HG03064 (cell line): ENCODE results near the gene TNNI3K.

Source experiments
- ATAC-seq: cut with Tn5 transposase; IDR thresholded peaks from one replicate; pipeline ENCODE4 v1.9.1; 2021; ENCODE audit warnings: low read depth; ENCODE audit not compliant: unreplicated experiment

The TNNI3K gene

DNA sequence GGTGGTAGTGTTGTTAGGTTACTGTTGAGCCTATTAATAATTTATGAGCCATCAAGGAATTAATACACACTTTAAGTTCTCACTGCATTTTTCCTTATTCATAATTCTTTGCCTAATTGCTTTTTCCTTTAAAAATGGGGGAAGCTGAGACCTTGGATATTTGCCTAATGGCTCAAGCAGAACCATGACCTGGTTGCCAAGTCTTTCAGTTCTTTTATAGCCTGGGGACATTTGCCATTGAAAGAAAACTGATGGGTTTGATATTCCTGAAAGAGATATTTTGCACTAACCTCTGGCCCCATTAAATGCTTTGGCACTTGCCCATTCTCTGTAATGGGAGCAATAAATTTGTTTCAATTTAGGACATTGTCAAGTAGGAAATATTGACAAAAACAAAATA is 295.7 kb downstream of the TNNI3K start:
- ATAC-seq, result no peak

- no peak for ATAC-seq
These were observed 296.6 kb downstream of the TNNI3K start for GRCh38 chr1:74531796-74532195.

DNA sequence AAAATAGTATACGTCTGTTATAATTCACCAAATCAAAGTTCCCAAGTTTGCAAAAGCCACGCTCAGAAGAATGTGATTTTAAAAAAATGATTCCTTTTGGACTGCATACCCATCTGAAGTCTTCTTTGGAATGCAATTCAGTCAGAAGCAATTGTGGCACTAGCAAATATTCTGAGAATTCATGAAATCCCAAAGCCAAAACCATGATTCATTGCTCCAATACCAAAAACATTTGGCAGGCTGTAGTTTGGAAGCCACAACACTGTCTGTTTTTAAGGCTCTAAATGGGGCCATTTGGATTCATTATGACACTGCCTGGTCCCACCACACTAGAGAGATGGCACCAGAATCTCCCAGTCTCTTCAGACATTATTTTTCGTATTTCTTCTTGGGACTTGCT is 299.1 kb downstream of the TNNI3K start:
- no peak for ATAC-seq

DNA sequence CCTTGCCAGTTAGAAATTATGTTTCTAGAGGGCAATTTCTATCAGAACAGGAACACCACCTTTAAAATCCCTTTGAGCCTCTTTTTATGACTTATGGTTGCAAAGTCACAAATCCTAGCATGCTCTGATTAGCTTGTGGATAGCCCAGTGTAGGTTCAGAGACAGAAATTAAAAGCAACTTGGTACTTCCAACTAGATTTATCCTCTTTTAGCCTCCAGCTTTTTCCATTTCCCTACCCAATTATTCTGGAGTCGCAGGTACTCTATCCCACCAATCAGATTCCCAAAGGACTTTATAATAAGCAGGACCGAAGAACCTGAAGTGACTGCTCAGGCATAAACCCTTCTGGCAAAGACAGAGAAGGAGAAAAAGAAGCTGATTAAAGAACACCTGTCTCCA is 310.6 kb downstream of the TNNI3K start:
- ATAC-seq, result no peak

GRCh38 chr1:74548961-74549750 is 314.0 kb downstream of the TNNI3K start:
- ATAC-seq, result no peak

DNA sequence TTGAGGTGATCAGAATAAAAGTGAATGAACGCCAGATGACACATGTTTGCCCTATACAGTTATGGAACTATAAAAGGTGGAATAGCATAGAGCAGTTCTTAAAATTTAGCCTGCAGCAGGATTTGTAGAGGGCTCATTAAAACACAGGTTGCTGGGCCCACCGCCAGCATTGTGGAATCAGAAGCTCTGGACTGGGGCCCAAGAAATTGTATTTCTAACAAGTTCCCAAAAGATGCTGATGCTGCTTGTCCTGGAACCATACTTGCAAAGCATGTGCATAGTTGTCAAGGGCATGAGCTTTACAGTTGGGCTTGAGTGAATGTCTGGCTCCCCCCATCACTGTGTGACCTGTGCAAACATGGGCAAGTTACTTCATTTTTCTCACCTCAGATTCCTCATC is 314.7 kb downstream of the TNNI3K start:
- ATAC-seq, result no peak

- no peak for ATAC-seq
These were observed 335.8 kb downstream of the TNNI3K start for GRCh38 chr1:74570797-74571492.

GRCh38 chr1:74571493-74571800 is 336.3 kb downstream of the TNNI3K start:
- no peak for ATAC-seq

- ATAC-seq, result no peak
These were observed 336.7 kb downstream of the TNNI3K start for GRCh38 chr1:74571891-74572290.

DNA sequence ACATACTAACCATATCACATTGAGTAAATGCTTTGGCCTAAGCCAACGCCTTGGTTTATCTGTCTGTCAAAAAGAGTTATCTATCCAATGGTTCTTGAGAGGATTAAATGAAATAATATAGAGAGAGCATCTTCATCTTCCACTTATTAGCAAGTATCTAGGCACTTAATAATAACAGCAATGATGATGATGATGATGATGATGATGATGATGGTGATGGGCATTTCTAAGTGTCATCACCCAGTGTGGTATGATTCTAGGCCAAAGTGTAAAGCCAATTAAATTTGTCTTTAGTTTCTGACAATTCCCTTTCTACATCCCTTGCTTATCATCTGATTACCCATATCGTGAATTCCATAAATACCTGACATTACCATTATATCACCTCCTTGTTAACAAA is 342.9 kb downstream of the TNNI3K start:
- no peak for ATAC-seq

GRCh38 chr1:74579425-74579824 is 344.2 kb downstream of the TNNI3K start:
- peak; percentile 97 for ATAC-seq

- ATAC-seq, result no peak
These were observed 348.2 kb downstream of the TNNI3K start for GRCh38 chr1:74583397-74583796.

DNA sequence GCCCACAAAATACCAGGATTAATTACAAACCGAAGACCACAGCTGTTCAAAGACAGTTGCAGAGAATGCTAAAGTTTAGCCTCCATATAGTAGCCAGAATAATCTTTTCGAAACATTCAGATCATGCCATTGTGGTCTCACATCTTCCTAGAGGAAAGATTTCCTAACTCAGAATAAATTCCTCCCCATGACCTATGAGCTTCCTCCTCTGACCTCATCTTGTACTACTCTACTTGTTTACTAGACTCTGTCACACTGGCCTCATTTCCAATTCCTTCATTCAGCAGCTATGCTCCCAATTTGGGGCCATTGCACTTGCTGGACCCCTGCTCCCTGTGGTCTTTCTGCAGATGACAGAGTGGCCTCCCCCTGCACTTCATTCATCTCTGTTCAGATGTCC is 349.0 kb downstream of the TNNI3K start:
- no peak for ATAC-seq

- ATAC-seq, result no peak
These were observed 351.2 kb downstream of the TNNI3K start for GRCh38 chr1:74586253-74586897.

DNA sequence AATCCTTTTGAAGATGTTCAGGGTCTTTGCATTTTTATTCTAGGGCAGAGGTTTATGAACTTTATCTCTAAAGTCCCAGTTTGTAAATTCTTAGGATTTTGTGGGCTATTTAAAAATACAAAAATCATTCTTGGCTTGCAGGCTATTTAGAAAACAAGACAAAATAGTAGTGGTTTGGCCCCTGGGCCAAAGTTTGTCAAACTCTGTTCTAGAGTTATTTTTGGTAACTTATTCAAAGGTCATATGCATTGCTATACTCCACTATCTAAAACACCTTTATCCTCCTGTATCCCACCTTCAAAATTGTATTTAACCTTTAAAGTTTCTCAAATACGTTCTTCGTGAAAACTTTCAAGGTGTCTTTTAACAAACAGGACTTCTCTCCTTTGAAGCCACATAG is 352.7 kb downstream of the TNNI3K start:
- ATAC-seq, result no peak

DNA sequence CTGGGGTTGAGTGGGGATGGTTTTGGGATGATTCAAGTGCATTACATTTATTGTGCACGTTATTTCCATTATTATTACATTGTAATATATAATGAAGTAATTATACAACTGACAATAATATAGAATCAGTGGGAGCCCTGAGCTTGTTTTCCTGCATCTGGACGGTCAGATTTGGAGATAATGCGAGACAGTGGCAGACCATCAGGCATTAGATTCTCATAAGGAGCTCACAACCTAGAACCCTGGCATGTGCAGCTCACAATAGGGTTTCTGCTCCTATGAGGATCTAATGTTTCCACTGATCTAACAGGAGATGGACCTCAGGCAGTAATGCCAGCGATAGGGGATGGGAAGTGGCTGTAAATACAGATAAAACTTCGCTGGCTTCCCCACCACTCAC is 355.1 kb downstream of the TNNI3K start:
- no peak for ATAC-seq

- no peak for ATAC-seq
These were observed 356.8 kb downstream of the TNNI3K start for GRCh38 chr1:74591949-74592348.

DNA sequence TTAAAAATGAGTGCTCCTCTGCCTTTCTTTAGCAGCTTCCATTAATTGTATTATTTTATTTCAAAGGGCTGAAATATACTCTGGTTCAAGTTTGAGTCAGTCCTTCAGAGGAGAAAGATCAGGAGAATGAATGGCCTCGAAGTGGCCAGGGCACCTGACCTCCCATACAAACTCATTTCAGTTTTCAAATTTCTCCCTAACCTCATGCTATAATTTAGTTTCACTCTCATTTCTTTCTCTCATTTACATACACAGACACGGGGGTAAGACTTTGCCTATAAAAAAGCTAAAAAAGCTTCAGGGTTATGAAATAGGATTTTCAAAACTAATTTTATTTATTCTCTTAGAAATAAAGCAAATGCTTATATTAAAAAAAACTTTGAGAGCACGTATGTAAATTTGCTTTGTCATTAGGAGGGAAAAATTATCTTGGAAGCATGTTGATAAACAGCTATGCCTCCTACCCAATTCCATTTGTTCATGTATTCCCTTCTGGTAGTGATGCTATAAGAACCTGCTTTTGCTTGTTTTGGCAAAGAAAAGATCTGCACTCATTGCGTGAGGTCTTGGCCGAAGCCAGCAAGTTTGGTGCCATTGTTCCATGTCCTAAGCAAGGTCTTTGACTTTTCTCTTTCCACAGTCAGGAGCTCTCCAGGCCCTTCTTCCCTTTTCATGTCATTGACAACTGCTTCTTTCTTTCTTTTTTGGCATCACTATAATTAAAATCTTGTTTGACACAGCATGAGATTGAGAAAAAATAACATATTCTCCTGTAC is 357.6 kb downstream of the TNNI3K start:
- ATAC-seq, result no peak
